MM.1S (cell line): ENCODE data around the gene TBC1D32.

Experiments
- DNase-seq: peaks from one replicate; pipeline ENCODE4 v3.0.0-alpha.2; 2015
- H2AFZ ChIP-seq: fragments of 300-600 bp; sonication (generic); 2 replicates; pipeline ENCODE4 v1.6.0; 2016; ENCODE audit warnings: antibody characterized with exemption, low read length
- H3F3A ChIP-seq: fragments of 300-600 bp; sonication (generic); 2 replicates; pipeline ENCODE4 v1.6.1; 2016; ENCODE audit warnings: mild to moderate bottlenecking, antibody characterized with exemption, low read length, moderate library complexity, mixed read lengths; ENCODE audit not compliant: insufficient read depth
- H3K27ac ChIP-seq: fragments of 300-600 bp; sonication (generic); 2 replicates; pipeline ENCODE4 v1.5.1; 2016; ENCODE audit warnings: mild to moderate bottlenecking, low read length
- H3K27me3 ChIP-seq: fragments of 300-600 bp; sonication (generic); replicated peaks from 2 replicates; pipeline ENCODE4 v1.6.0; 2016; ENCODE audit warnings: low read length; ENCODE audit not compliant: insufficient read depth
- H3K36me3 ChIP-seq: fragments of 300-600 bp; sonication (generic); replicated peaks from 2 replicates; pipeline ENCODE4 v1.6.1; 2016; ENCODE audit warnings: mild to moderate bottlenecking, low read length, mixed read lengths; ENCODE audit not compliant: insufficient read depth
- H3K4me1 ChIP-seq: fragments of 300-600 bp; sonication (generic); 2 replicates; pipeline ENCODE4 v1.6.1; 2016; ENCODE audit warnings: low read length, mixed read lengths
- H3K4me2 ChIP-seq: fragments of 300-600 bp; sonication (generic); 2 replicates; pipeline ENCODE4 v1.6.0; 2016; ENCODE audit warnings: low read depth, low read length
- H3K4me3 ChIP-seq: fragments of 300-600 bp; sonication (generic); 2 replicates; pipeline ENCODE4 v1.5.1; 2016; ENCODE audit warnings: low read length, mixed read lengths
- H3K79me2 ChIP-seq: fragments of 300-600 bp; sonication (generic); 2 replicates; pipeline ENCODE4 v1.6.1; 2016; ENCODE audit warnings: mixed run types, low read length, mixed read lengths
- H3K9ac ChIP-seq: fragments of 300-600 bp; sonication (generic); 2 replicates; pipeline ENCODE4 v1.6.1; 2016; ENCODE audit warnings: low read length, mixed read lengths
- H3K9me2 ChIP-seq: fragments of 300-600 bp; sonication (generic); replicated peaks from 2 replicates; pipeline ENCODE4 v1.6.1; 2016; ENCODE audit warnings: mild to moderate bottlenecking, low read length, mixed read lengths; ENCODE audit not compliant: insufficient read depth
- H3K9me3 ChIP-seq: fragments of 300-600 bp; sonication (generic); replicated peaks from 2 replicates; pipeline ENCODE4 v1.6.1; 2016; ENCODE audit warnings: mild to moderate bottlenecking, low read length, mixed read lengths; ENCODE audit not compliant: insufficient read depth
- H4K20me1 ChIP-seq: fragments of 300-600 bp; sonication (generic); 2 replicates; pipeline ENCODE4 v1.6.1; 2016; ENCODE audit warnings: mild to moderate bottlenecking, low read length, moderate library complexity, mixed read lengths; ENCODE audit not compliant: insufficient read depth
- EZH2 ChIP-seq: fragments of 300-600 bp; sonication (generic); optimal IDR thresholded peaks from 2 replicates; pipeline ENCODE3; 2017; ENCODE audit warnings: low read depth, mild to moderate bottlenecking, antibody characterized with exemption, low read length, mixed read lengths
- EZH2phosphoT487 ChIP-seq: fragments of 300-600 bp; sonication (generic); IDR thresholded peaks from 2 replicates; pipeline ENCODE4 v1.6.1; 2018; ENCODE audit warnings: antibody characterized with exemption, low read length
- TF ChIP-seq, protein P1 (sequence below): fragments of 300-600 bp; sonication (generic); IDR thresholded peaks from 2 replicates; pipeline ENCODE4 v1.5.1; 2016; ENCODE audit warnings: antibody characterized with exemption, low read length, mixed read lengths

Gene TBC1D32

GRCh38 chr6:121158438-121158837, 175.8 kb downstream of the TBC1D32 start:
- Histone ChIP-seq H3K9me3 (no peaks in the 10 kb centered on the region), H3K4me2 (no peak overlapping the region), H2AFZ (no peak overlapping the region), H3K9ac (no peak overlapping the region), H3K27me3 (no peaks in the 10 kb centered on the region), H3K9me2 (no peaks in the 10 kb centered on the region), H3K27ac (no peak overlapping the region), H3K79me2 (no peaks in the 10 kb centered on the region), H3K4me1 (no peaks in the 10 kb centered on the region), H3K4me3 (no peak overlapping the region), H3K36me3 (no peaks in the 10 kb centered on the region), H4K20me1 (no peaks in the 10 kb centered on the region), H3F3A (no peaks in the 10 kb centered on the region)
- no peak for TF ChIP-seq EZH2phosphoT487
- no peak for DNase-seq

- TF ChIP-seq, protein P1, sequence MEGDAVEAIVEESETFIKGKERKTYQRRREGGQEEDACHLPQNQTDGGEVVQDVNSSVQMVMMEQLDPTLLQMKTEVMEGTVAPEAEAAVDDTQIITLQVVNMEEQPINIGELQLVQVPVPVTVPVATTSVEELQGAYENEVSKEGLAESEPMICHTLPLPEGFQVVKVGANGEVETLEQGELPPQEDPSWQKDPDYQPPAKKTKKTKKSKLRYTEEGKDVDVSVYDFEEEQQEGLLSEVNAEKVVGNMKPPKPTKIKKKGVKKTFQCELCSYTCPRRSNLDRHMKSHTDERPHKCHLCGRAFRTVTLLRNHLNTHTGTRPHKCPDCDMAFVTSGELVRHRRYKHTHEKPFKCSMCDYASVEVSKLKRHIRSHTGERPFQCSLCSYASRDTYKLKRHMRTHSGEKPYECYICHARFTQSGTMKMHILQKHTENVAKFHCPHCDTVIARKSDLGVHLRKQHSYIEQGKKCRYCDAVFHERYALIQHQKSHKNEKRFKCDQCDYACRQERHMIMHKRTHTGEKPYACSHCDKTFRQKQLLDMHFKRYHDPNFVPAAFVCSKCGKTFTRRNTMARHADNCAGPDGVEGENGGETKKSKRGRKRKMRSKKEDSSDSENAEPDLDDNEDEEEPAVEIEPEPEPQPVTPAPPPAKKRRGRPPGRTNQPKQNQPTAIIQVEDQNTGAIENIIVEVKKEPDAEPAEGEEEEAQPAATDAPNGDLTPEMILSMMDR, result no peak
- no peak for TF ChIP-seq EZH2phosphoT487
- no peak for TF ChIP-seq EZH2
Observed at GRCh38 chr6:121157906-121158305, 176.4 kb downstream of the TBC1D32 start.

DNA sequence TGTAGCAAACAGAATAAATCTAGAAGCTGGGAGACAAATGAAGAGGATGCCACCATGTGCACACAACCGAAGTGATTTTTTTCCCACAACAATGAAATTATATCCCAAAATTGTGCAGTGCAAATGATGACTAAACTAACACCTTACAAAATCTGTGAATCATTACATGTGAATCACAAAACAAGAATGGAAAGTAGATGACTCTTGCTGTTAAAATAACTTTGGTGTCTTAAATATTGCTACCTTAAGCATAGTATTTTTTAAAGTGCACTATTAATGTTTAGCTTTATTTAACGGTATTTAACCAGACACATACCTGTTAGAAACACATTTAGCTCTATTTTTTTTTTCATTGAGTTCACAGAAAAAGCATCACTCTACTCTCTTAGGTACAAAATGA, 190.8 kb downstream of the TBC1D32 start:
- no peaks in the 10 kb centered on the region for H3K9me2 ChIP-seq
- no peaks in the 10 kb centered on the region for H3K4me1 ChIP-seq
- no peaks in the 10 kb centered on the region for H3K79me2 ChIP-seq
- H4K20me1 ChIP-seq, result no peaks in the 10 kb centered on the region
- no peak overlapping the region for H3K9ac ChIP-seq
- H3K36me3 ChIP-seq, result no peaks in the 10 kb centered on the region
- no peaks in the 10 kb centered on the region for H3K27me3 ChIP-seq
- DNase-seq, result no peak
- no peaks in the 10 kb centered on the region for H3K9me3 ChIP-seq
- H3K4me3 ChIP-seq, result no peak overlapping the region
- TF ChIP-seq EZH2phosphoT487 (no peak), EZH2 (no peak)
- TF ChIP-seq, protein P1, result no peak
- H3K4me2 ChIP-seq, result no peak overlapping the region
- no peak overlapping the region for H3K27ac ChIP-seq
- H3F3A ChIP-seq, result no peaks in the 10 kb centered on the region
- H2AFZ ChIP-seq, result no peak overlapping the region

More at GRCh38 chr6:121157906-121158305, 176.4 kb downstream of the TBC1D32 start:
- no peak overlapping the region for H3K9ac ChIP-seq
- H3F3A ChIP-seq, result no peaks in the 10 kb centered on the region
- H3K36me3 ChIP-seq, result no peaks in the 10 kb centered on the region
- H4K20me1 ChIP-seq, result no peaks in the 10 kb centered on the region
- no peaks in the 10 kb centered on the region for H3K4me1 ChIP-seq
- H3K9me3 ChIP-seq, result no peaks in the 10 kb centered on the region
- no peak overlapping the region for H3K4me2 ChIP-seq
- H3K9me2 ChIP-seq, result no peaks in the 10 kb centered on the region
- H2AFZ ChIP-seq, result no peak overlapping the region
- H3K4me3 ChIP-seq, result no peak overlapping the region
- DNase-seq, result no peak
- no peak overlapping the region for H3K27ac ChIP-seq
- H3K79me2 ChIP-seq, result no peaks in the 10 kb centered on the region
- no peaks in the 10 kb centered on the region for H3K27me3 ChIP-seq

DNA sequence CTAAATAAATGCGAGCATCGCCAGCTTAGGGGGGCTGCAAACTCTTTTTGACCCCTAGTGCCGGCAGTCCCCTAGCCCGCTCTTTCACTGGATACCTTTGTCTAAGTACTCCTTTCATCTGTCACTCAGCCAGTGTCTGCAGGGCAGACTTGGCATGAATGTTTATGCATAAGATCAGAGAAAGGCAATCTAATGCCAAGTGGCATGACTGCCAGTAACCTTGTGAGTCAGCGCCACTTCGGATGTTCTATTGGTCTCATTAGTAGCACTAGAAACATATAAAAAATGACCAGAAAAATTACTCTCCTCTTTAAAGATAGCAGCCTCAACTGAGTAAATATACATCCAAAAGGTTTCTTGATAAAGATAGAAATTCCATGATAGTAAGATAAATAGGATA, 192.2 kb downstream of the TBC1D32 start:
- no peaks in the 10 kb centered on the region for H3K79me2 ChIP-seq
- H3K27me3 ChIP-seq, result no peaks in the 10 kb centered on the region
- H3K4me3 ChIP-seq, result no peak overlapping the region
- H3K9me2 ChIP-seq, result no peaks in the 10 kb centered on the region
- DNase-seq, result no peak
- TF ChIP-seq, protein P1, result no peak
- TF ChIP-seq EZH2 (no peak), EZH2phosphoT487 (no peak)
- no peak overlapping the region for H2AFZ ChIP-seq
- H3K36me3 ChIP-seq, result no peaks in the 10 kb centered on the region
- no peak overlapping the region for H3K4me2 ChIP-seq
- no peak overlapping the region for H3K27ac ChIP-seq
- H3K4me1 ChIP-seq, result no peaks in the 10 kb centered on the region
- H3K9me3 ChIP-seq, result no peaks in the 10 kb centered on the region
- H3F3A ChIP-seq, result no peaks in the 10 kb centered on the region
- no peak overlapping the region for H3K9ac ChIP-seq
- no peaks in the 10 kb centered on the region for H4K20me1 ChIP-seq
